ENCODE data around the gene SREBF2.

GRCh38 chr22:41810022-41810421 is 22.9 kb upstream of the SREBF2 start:
- TF ChIP-seq CTCF (IDR thresholded peaks at IDR 0.05; ENCODE audit: low read length) = no peak
- TF ChIP-seq EZH2 (IDR thresholded peaks at IDR 0.05; ENCODE audit: borderline replicate concordance, low read length) = no peak
